HL-60 (cell line): ENCODE measurements around the gene TMEM134.

Source experiments
- CTCF ChIP-seq: IDR thresholded peaks from one replicate; pipeline ENCODE4 v1.5.1; 2011; ENCODE audit warnings: low read length, control low read depth, inconsistent platforms; ENCODE audit not compliant: insufficient read depth
- GABPA ChIP-seq: IDR thresholded peaks from 2 replicates; pipeline ENCODE4 v1.6.1; 2012; ENCODE audit warnings: low read depth
- POLR2AphosphoS5 ChIP-seq: IDR thresholded peaks from 2 replicates; pipeline ENCODE4 v1.6.1; 2012; ENCODE audit warnings: low read depth
- REST ChIP-seq: IDR thresholded peaks from 2 replicates; pipeline ENCODE4 v1.6.1; 2012; ENCODE audit warnings: low read depth; ENCODE audit not compliant: insufficient replicate concordance

DNA sequence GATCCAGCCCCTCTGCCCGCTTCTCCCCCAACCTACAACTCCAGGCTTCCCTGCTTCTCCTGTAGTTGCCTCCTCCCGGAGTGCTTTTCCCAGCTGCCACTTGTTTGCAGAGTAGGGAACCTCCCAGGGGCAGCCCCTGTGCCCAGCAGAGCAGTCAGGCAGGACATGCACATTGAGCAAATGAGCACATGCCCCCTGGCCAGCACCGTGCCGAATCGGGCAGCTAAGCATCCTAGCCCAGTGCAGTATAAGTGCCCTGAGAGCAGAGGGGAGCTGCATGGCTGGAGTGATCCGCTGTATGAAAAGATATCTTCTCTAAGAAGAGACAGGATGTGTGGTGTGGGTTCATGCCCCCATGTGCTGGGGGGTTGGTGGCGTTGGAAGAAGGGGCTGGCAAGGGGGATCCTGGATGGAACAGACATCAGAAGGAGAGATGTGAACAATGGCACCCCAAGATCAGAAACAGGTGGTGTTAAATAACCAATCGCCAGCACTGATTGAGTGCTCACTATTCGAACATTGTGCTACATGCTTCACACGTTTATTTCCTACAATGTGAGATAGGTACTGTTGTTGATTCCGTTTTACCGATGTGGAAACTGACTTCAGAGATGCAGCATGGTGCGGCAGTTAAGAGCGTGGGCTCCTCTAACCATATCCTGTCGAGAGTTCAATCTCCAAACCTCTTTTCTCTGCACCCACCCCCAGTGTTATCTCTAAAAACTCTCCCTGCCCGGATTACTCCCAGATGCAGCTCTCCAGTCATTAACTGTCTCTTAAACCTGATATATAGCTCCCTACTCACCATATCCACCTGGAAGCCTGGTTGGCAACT lies 15.0 kb upstream of the TMEM134 start:
- no peak for TF ChIP-seq POLR2AphosphoS5
- TF ChIP-seq CTCF = no peak
- TF ChIP-seq GABPA = no peak
- TF ChIP-seq REST = no peak
